ENCODE data around the gene IL10.
"Not testable (repeated sequence)": the region's sequence is repeated elsewhere in the genome, so short reads cannot be mapped to it uniquely, and the experiment has no call there.

GRCh38 chr1:206762741-206763364 is 9.4 kb downstream of the IL10 start:
- not testable (repeated sequence) for TF ChIP-seq YY1 (IDR thresholded peaks at IDR 0.05; ENCODE audit: insufficient read depth, insufficient read length); SUZ12 (IDR thresholded peaks at IDR 0.05; ENCODE audit: extremely low read depth, insufficient read depth, insufficient read length); ZNF274 (IDR thresholded peaks at IDR 0.05; ENCODE audit: low read depth, low read length)
